Transverse colon (tissue), 4 donors: ENCODE data around the gene IRF4. TPM values are rescaled to one million over a fixed set of nuclear protein-coding genes. Genes with fewer than 3 reads are reported as not detected.
A peak's percentile ranks its signal among the peaks of the same experiment; 100 is the strongest.

Source experiments
- DNase-seq: peaks from one replicate; pipeline ENCODE4 v3.0.0-alpha.2; 2019
- H3K27ac ChIP-seq, 4 donors: fragments of 200-600 bp; sonication (generic); 2 replicates each; pipeline ENCODE4 v1.5.1; 2016 to 2018; ENCODE audit warnings: inconsistent platforms in 4 of 4
- H3K27me3 ChIP-seq: fragments of 200-600 bp; sonication (generic); 2 replicates; pipeline ENCODE4 v1.5.1; 2017; ENCODE audit warnings: inconsistent platforms
- H3K36me3 ChIP-seq, 4 donors: fragments of 200-600 bp; sonication (generic); 2 replicates each; pipeline ENCODE4 v1.5.1; 2017 to 2019; ENCODE audit warnings: inconsistent platforms in 4 of 4
- H3K4me1 ChIP-seq, 4 donors: fragments of 200-600 bp; sonication (generic); 2 replicates each; pipeline ENCODE4 v1.5.1; 2017 to 2020; ENCODE audit warnings: inconsistent platforms in 4 of 4
- H3K4me3 ChIP-seq, 4 donors: fragments of 200-600 bp; sonication (generic); 1 replicate in 1 of 4; 2 replicates in 3 of 4; pipeline versions ENCODE4 v1.5.1 to v1.6.1; 2017 to 2019; ENCODE audit warnings: inconsistent platforms in 4 of 4
- H3K9me3 ChIP-seq, 2 donors: fragments of 200-600 bp; sonication (generic); 2 replicates each; pipeline ENCODE4 v1.5.1; 2017 to 2019; ENCODE audit warnings: inconsistent platforms in 2 of 2
- CTCF ChIP-seq, 5 experiments: fragments of 200-600 bp in 3 of 5; fragments of 450-650 bp in 2 of 5; sonication (generic) in 3 of 5; IDR thresholded peaks; 1 replicate in 2 of 5; 2 replicates in 3 of 5; pipeline ENCODE4 v1.5.1; 2016 to 2017; ENCODE audit warnings: antibody characterized with exemption in 5 of 5, inconsistent platforms in 3 of 5, mild to moderate bottlenecking in 2 of 5, moderate library complexity in 1 of 5
- EP300 ChIP-seq: sonication (generic); formaldehyde crosslinking; IDR thresholded peaks from one replicate; pipeline ENCODE4 v1.6.1; 2017; ENCODE audit warnings: antibody characterized with exemption, low read depth
- POLR2A ChIP-seq: fragments of 450-650 bp; IDR thresholded peaks from one replicate; pipeline ENCODE4 v1.6.1; 2016; ENCODE audit warnings: antibody characterized with exemption, mild to moderate bottlenecking, moderate library complexity
- POLR2AphosphoS5 ChIP-seq, 3 donors: sonication (generic); formaldehyde crosslinking; IDR thresholded peaks; one replicate each; pipeline ENCODE4 v1.6.1; 2016; ENCODE audit warnings: antibody characterized with exemption in 3 of 3
- WGBS, 2 donors: methylation state at CpG; one replicate each; pipeline ENCODE4 v1.1.5; 2018; ENCODE audit warnings: low coverage in 1 of 2; 5-methylcytosine and 5-hydroxymethylcytosine counted together
- in situ Hi-C, 4 donors: fragments of 200-750 bp; cut with MboI; loops; one replicate each; pipeline versions ENCODE4 v1.15.0 to v1.15.1; 2017; ENCODE audit warnings: low sequenced_read_pairs in 3 of 4, low pct_ligation_motif_present in 1 of 4, low pct_unique_long_range_greater_than_20kb in 1 of 4
- intact Hi-C: fragments of 100-400 bp; cut with DNase I; formaldehyde crosslinking; loops from one replicate; pipeline ENCODE4 v1.15.1; 2023; ENCODE audit warnings: low total_unique reads
- total RNA-seq, 4 donors: library from RNA; depleted of rRNA; stranded (reverse); fragments of >200 nt; gene quantifications; one replicate each; pipeline ENCODE4 v1.1.0, GENCODE V29; 2016

The IRF4 gene
- total RNA-seq, 4 donors from 2014 or later: 0.40 to 18.4 (median 4.3) TPM

GRCh38 chr6:387293-387741, 4.2 kb upstream of the IRF4 start:
- Histone ChIP-seq H3K27me3 (peaks cover 62% of the 10 kb centered on the region), H3K9me3 (no peaks in the 10 kb centered on the region), H3K36me3 (no peaks in the 10 kb centered on the region), H3K4me3 (no peak overlapping the region), H3K27ac (no peak overlapping the region), H3K4me1 (peaks cover 0 to 12% (median 4%) of the 10 kb centered on the region in 4 donors)
- intact Hi-C loops (no loop called here), in situ Hi-C loops (no loop called here)
- TF ChIP-seq EP300: no peak
- TF ChIP-seq CTCF (IDR thresholded peaks at IDR 0.05): no peak
- TF ChIP-seq POLR2A: no peak
- no peak for TF ChIP-seq POLR2AphosphoS5 (IDR thresholded peaks at IDR 0.05)
- DNase-seq: peak; percentile 4
- 75 to 80% methylated on average over 6 to 11 of the region's 11 CpGs for WGBS, 2 donors

- 73 to 80% methylated on average over 5 to 10 of the region's 10 CpGs for WGBS, 2 donors
- in situ Hi-C loops: no loop called here
- H3K36me3 ChIP-seq: no peaks in the 10 kb centered on the region
Observed at GRCh38 chr6:388202-388903, 3.2 kb upstream of the IRF4 start.

DNA sequence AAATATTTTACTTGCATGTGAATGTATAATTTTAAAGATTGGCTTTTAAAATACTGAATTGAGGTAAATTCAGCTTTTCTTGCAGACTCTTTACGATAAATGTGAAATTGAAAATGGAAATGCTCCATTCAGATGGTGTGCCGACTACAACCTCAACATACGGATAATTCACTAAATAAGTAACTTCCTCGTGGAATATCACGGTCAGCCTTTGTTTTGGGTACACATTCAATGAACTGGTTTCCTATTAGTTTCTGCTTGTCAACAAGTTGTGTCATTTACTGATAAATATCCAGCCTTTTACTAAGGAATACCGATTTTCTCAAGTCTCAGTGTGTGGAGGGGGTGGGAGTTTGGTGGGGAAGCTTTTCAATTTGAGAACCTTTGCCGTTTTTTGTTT, 2.4 kb upstream of the IRF4 start:
- peaks cover 80% of the 10 kb centered on the region for H3K27me3 ChIP-seq
- H3K27ac ChIP-seq: peak overlapping the region in 1 of 4 donors; percentile 73
- no peaks in the 10 kb centered on the region for H3K9me3 ChIP-seq
- WGBS, 2 donors: 65 to 67% methylated on average over 7 of the region's 7 CpGs
- no peaks in the 10 kb centered on the region for H3K36me3 ChIP-seq
- peaks cover 0 to 25% (median 17%) of the 10 kb centered on the region in 4 donors for H3K4me1 ChIP-seq
- intact Hi-C loops (no loop called here), in situ Hi-C loops (no loop called here)
- no peak overlapping the region for H3K4me3 ChIP-seq
- no peak for DNase-seq
- TF ChIP-seq POLR2A (no peak), POLR2AphosphoS5 (IDR thresholded peaks at IDR 0.05) (no peak), CTCF (IDR thresholded peaks at IDR 0.05) (no peak)

More at GRCh38 chr6:388202-388903, 3.2 kb upstream of the IRF4 start:
- intact Hi-C loops: no loop called here
- no peak overlapping the region for H3K27ac ChIP-seq
- TF ChIP-seq POLR2AphosphoS5 (IDR thresholded peaks at IDR 0.05): no peak
- TF ChIP-seq POLR2A: no peak
- no peak for TF ChIP-seq CTCF (IDR thresholded peaks at IDR 0.05)
- TF ChIP-seq EP300: no peak
- H3K9me3 ChIP-seq: no peaks in the 10 kb centered on the region
- H3K4me1 ChIP-seq: peaks cover 0 to 22% (median 13%) of the 10 kb centered on the region in 4 donors
- no peak overlapping the region for H3K4me3 ChIP-seq
- DNase-seq: peak; percentile 8
- peaks cover 72% of the 10 kb centered on the region for H3K27me3 ChIP-seq

DNA sequence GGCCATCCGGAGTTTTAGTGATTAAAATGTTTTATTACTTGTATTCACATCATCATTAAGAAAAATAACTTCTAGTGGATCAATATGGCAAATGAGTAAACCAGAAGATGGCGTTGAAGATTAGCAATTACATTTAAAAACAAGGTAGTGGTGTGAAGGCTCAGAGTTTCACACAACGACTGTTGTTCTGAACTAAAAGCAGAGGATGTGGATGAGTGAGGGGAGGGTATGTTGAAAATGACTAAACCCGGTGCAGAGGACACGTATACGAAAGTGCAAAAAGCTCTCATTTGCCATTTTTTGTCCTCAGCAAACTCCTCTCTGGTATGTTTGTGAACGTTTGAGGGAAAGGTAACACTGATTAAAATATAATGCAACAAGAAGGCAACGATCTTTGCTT, 1.9 kb upstream of the IRF4 start:
- in situ Hi-C loops (no loop called here), intact Hi-C loops (no loop called here)
- no peaks in the 10 kb centered on the region for H3K9me3 ChIP-seq
- TF ChIP-seq CTCF (IDR thresholded peaks at IDR 0.05) (no peak), EP300 (no peak), POLR2AphosphoS5 (IDR thresholded peaks at IDR 0.05) (no peak), POLR2A (no peak)
- DNase-seq: peak; percentile 6
- H3K27ac ChIP-seq: peak overlapping the region in 1 of 4 donors; percentile 73
- H3K4me1 ChIP-seq: peaks cover 0 to 25% (median 17%) of the 10 kb centered on the region in 4 donors
- whole genome bisulfite sequencing, 2 donors: 38 to 44% methylated on average over 8 of the region's 8 CpGs
- H3K27me3 ChIP-seq: peaks cover 85% of the 10 kb centered on the region
- no peak overlapping the region for H3K4me3 ChIP-seq
- no peaks in the 10 kb centered on the region for H3K36me3 ChIP-seq
